BJ (cell line): ENCODE data around the gene LY86. TPM values are rescaled to one million over a fixed set of nuclear protein-coding genes. Genes with fewer than 3 reads are reported as not detected.

Experiments
- CTCF ChIA-PET: fragments of 350-600 bp; formaldehyde crosslinking; extraction: SDS; loops from one replicate; lab custom pipeline; 2021; ENCODE audit warnings: antibody characterized with exemption, inconsistent platforms; lab: Yijun Ruan, JAX
- POLR2A ChIA-PET: fragments of 300-600 bp; sonication (Branson Sonifier 250); formaldehyde crosslinking; extraction: SDS; loops from one replicate; lab custom pipeline; 2021; ENCODE audit warnings: antibody characterized with exemption; lab: Charles Lee
- DNase-seq: peaks from one replicate; pipeline ENCODE4 v3.0.0-alpha.2; 2011; ENCODE audit warnings: low read depth
- H3K27me3 ChIP-seq: 2 replicates; pipeline ENCODE4 v1.6.0; 2011; ENCODE audit warnings: low read length; ENCODE audit not compliant: control insufficient read depth, insufficient read depth
- H3K36me3 ChIP-seq: 2 replicates; pipeline ENCODE4 v1.5.1; 2011; ENCODE audit warnings: low read length; ENCODE audit not compliant: control insufficient read depth, insufficient read depth
- H3K4me3 ChIP-seq: 2 replicates; pipeline ENCODE4 v1.5.1; 2011; ENCODE audit warnings: low read depth, mild to moderate bottlenecking, control low read depth, low read length
- CTCF ChIP-seq: IDR thresholded peaks from 2 replicates; pipeline ENCODE4 v1.5.1; 2011; ENCODE audit warnings: low read depth, mild to moderate bottlenecking, control low read depth, inconsistent platforms, low read length, moderate library complexity; ENCODE audit not compliant: insufficient read depth
- polyA plus RNA-seq: library from polyadenylated mRNA; depleted of rRNA; stranded (reverse); fragments of >200 nt; gene quantifications from 2 replicates; pipeline ENCODE4 v1.2.3, GENCODE V29; 2011

Gene LY86
- polyA plus RNA-seq, 1 experiment, result not detected

- DNase-seq, result no peak
- ChIA-PET CTCF (no interaction called here), POLR2A (no interaction called here)
- Histone ChIP-seq H3K4me3 (no peak overlapping the region), H3K36me3 (no peaks in the 10 kb centered on the region), H3K27me3 (no peaks in the 10 kb centered on the region)
- TF ChIP-seq CTCF, result no peak
Measured at GRCh38 chr6:6697620-6698019, 109.1 kb downstream of the LY86 start.

GRCh38 chr6:6699741-6700367 lies 111.3 kb downstream of the LY86 start:
- ChIA-PET CTCF (interaction anchor here (0.9 to 1.7 kb wide), 6 partner anchors 10 to 544 kb away, joined by 3 to 6 read pairs (median 4); no protein-coding TSS in a partner anchor), POLR2A (no interaction called here)
- H3K36me3 ChIP-seq, result no peaks in the 10 kb centered on the region
- no peaks in the 10 kb centered on the region for H3K27me3 ChIP-seq
- no peak overlapping the region for H3K4me3 ChIP-seq
- no peak for TF ChIP-seq CTCF
- peak; percentile 90 for DNase-seq

GRCh38 chr6:6700407-6701270 lies 112.1 kb downstream of the LY86 start:
- ChIA-PET POLR2A (no interaction called here), CTCF (interaction anchor here (1.0 to 1.7 kb wide), 4 partner anchors 9 to 28 kb away, joined by 3 to 6 read pairs (median 4); no protein-coding TSS in a partner anchor)
- no peak overlapping the region for H3K4me3 ChIP-seq
- no peaks in the 10 kb centered on the region for H3K27me3 ChIP-seq
- DNase-seq, result no peak
- no peaks in the 10 kb centered on the region for H3K36me3 ChIP-seq
- TF ChIP-seq CTCF, result no peak

- no peaks in the 10 kb centered on the region for H3K36me3 ChIP-seq
- no peaks in the 10 kb centered on the region for H3K27me3 ChIP-seq
- POLR2A ChIA-PET, result no interaction called here
- no peak for DNase-seq
- CTCF ChIA-PET, result interaction anchor here (0.6 to 2.1 kb wide), 3 partner anchors 11 to 536 kb away, joined by 3 to 9 read pairs (median 4); no protein-coding TSS in a partner anchor
- no peak overlapping the region for H3K4me3 ChIP-seq
- TF ChIP-seq CTCF, result no peak
Measured at GRCh38 chr6:6701864-6702263, 113.3 kb downstream of the LY86 start.

- Histone ChIP-seq H3K27me3 (no peaks in the 10 kb centered on the region), H3K4me3 (no peak overlapping the region), H3K36me3 (no peaks in the 10 kb centered on the region)
- no peak for DNase-seq
- POLR2A ChIA-PET, result no interaction called here
- TF ChIP-seq CTCF, result no peak
- CTCF ChIA-PET, result interaction anchor here (0.7 to 2.1 kb wide), 3 partner anchors 19 to 535 kb away, joined by 3 to 9 read pairs (median 3); no protein-coding TSS in a partner anchor
Measured at GRCh38 chr6:6703699-6704098, 115.2 kb downstream of the LY86 start.
